Measurements from ENCODE around the gene ZNF587B. TPM values are rescaled to one million over a fixed set of nuclear protein-coding genes. Genes with fewer than 3 reads are reported as not detected.
"Not testable (repeated sequence)": the region's sequence is repeated elsewhere in the genome, so short reads cannot be mapped to it uniquely, and the experiment has no call there.

Gene ZNF587B
- 38.3 TPM for total RNA-seq

DNA sequence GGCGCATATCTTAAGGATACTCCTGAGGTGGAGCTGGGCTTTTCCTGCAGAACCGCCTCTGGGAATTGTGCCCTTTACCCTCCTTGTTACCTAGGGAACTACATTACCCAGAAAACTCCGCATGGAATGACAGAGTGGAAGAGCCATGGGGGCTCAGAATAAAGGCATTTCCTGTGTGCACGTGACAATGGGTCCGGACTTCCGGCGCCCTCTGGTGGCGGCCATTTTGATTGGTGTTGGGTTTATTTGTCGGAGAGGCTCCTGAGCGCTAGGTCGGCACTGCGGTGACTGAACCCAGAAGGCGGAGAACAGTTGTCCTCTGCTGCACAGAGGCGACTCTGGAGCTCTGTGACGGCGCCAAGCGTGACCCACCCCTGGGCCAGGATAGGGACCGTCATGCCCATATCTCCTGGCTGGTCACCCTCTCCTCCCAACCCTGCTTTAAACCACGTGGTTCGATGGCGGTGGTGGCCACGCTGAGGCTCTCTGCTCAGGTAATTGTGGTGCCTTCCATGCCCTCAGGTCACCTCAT, at the start of gene ZNF587B:
Gene ZNF587B (plus strand): TSS at position 229 of the 532 bp plus-strand sequence. CDS start 230 bp downstream, at position 459.
- DNase-seq (ENCODE audit: low spot score): no peak

DNA sequence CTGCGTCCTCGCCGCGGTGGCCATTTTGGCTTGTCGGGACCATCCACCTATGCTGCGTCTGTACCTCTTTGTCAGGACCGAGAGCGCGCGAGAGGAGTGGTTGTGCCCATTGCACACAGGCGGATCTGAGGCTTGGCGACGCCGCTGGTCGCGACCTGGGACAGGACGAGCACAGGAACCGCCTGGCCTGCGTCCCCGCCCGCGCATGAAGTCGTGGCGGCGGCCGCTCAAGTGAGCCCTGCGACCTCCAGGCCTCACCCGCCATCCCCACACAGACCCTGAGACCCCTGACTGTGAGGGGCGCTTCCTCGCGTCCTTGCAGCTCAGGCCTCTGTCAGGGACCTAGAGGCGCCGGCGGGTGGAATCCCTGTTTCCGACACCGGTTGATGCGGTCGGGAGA, 43.8 kb upstream of the ZNF587B start:
- DNase-seq (ENCODE audit: low spot score): no peak

DNA sequence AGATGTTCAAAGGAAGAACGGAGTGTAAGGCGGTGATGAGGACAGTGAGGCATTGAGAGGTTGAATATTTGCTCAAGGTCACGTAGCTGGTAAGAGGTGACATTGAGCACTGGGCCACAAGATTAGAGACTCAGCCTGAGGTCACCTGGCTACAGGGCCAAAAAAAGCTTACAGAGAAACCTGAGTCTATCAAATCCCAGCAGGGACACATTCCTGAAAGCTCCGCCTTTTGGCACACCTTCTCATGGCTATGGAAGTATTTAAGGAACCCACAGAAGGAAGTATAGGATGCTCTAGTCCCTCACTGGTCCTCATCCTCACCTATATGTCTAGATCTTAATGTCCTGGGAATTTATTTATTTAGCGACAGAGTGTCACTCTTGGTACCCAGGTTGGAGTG, 43.2 kb upstream of the ZNF587B start:
- DNase-seq (ENCODE audit: low spot score): no peak

DNA sequence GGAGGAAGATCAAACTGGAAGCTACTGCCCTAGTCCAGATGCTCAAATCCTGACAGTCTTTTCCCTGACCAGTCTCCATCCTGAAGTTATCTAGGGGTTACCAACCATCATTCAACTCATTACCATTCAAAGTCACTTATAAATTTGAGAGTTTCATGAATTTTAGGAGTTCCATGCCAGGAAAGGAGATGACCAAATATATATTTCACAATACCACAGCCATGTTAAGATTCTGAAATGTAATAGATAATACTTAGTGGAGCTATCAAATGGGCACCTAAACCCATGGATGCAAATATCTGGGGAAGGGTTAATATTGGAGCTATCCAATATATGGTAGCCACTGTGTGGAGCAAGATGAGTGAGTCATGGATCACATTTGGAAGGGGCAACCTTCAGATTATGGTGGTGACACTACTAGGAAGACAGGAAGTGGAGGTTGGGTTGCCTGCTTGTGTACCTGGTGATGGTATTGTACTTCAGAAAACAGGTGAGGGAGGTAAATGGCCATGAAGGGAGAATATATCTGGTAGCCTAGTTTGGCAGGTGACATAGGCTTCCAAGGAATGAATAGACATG, 41.9 kb upstream of the ZNF587B start:
- DNase-seq (ENCODE audit: low spot score): no peak

DNA sequence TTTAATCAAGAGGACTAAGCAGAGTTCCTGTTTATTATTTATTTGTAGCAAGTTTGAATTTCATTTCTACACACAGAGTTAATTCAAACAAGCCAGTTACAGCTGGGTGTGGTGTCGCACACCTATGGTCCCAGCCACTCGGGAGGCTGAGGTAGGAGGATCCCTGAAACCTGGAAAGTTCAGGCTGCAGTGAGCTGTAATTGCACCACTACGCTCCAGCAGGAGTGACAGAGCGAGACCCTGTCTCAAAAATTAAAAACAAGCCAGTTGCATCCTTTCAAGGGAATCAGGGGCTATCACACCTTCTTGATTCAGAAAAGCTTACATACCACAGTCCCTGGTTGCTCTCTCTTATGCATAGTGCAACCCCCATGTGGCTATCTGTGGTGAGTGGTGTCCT, 40.8 kb upstream of the ZNF587B start:
- no peak for DNase-seq (ENCODE audit: low spot score)

DNA sequence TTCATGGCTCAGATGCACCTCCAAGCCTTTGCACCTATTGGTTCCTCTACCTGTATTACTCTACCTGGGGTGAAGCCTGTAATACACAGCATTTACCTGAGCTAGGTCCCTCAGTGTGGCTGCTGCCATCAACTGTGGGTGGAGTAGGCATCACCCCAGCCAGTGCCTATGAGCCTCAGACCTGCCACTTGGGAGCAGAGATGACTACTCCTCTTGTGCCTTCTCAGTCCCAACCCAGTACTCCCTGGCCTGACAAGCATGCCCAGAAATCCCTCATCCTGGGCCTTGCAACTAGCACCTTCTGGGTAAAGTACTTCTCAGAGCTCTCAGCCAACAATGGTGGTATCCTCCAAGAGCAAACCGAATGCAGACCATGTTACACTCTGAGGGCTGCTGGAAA, 33.5 kb upstream of the ZNF587B start:
- DNase-seq (ENCODE audit: low spot score): not testable (repeated sequence)

DNA sequence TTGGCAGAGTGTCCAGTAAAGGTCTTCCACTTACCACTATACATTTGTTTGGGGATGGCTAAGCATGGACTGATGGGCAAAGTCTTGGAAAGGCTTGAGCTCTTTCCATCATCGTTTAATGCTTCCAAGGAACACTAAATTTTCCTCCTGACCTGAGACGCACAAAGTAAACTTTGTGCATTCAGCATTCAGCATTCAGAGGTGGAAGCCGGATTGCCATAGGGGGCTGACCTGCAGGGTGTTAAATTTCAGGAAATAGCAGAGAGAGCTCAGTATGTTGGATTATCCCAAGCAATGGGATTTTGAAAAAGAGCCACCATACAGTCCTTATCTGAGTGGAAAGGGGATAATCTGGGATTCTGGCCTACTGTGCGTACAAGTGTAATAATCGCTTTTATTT, 29.4 kb upstream of the ZNF587B start:
- no peak for DNase-seq (ENCODE audit: low spot score)

DNA sequence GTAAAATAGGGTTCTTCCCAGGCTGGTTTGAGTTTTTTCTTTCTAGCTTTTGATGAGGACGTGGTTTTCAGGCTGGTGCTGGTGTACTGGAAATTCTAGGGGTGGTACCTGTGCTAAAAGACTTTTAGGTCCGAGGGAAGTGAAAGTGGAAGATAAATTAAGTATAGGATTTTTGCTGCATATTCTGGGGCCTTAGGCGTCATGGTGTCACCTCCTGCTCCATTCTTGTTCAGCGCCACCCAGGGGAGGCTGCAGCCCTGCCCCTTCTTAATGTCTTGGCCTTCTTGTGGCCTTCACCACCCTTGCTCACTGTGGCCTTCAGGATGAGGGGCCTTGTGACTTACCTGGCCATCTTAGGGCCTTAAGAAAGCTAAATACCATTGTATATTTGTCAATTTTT, 27.8 kb upstream of the ZNF587B start:
- DNase-seq (ENCODE audit: low spot score): no peak

DNA sequence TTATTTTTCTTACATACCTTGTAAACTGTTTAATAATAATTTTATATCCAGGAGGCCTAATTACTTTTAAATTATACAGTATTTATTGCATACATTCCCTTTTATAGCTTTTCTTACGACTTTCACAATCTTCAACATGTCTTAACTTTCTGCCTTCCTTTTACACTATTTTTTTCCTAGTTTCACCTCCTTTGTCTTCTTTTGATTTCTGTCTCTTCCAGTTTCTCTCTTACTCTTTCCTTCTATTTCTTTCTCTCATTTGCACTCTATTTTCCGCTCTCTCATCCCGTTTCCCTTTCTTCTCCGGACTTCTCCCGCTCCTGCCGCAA, 26.9 kb upstream of the ZNF587B start:
- DNase-seq (ENCODE audit: low spot score): no peak

DNA sequence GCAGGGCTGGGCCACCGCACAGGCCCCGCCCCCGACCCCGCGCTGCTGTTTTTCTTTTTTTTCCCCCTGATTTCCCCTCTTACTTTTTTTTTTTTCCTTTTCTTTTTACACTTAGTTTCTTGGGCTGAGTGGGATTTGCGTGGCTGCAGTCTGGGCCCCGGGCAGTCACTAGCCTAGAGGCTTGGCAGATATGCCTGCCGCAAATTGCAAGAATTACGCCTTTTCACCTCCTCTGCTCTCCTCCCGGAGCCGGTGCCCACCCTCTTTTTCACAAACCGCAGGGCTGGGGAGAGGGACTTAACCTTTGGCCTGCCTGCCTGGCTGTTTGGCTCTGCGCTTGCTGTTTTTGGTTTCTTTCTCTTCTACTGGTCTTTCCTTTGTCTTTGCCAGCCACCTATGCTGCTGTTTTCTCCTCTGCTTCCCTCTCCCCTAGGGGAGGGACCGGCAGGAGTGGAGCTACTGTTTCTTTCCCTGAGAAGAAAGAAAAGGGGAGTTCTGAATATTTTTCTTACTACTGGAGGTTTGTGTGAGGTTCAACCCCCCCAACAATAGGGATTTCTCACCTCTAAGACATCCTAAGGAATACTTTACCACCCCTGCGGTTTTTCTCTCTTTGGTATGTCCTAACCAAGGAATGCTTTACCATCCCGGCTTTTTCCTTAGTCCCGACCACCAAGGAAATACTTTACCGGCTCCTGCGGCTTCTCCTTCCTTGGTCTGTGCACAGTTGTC, 26.3 kb upstream of the ZNF587B start:
- no peak for DNase-seq (ENCODE audit: low spot score)

DNA sequence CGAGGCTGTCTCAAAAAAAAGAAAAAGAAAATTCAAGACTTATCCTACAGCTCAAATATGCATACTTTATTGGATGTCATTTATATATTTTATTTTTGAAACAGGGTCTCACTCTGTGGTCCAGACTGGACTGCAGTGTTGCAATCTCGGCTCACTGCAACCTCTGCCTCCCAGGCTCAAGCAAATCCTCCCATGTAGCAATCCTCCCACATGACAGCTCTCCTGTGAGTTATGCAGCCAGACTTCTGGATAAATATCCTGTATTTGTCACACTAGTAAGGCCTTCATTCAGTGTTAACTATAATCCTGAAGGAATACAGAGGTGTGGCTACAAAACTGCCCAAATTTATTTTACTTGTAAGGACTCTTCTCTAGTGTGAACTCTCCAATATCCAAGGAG, 22.6 kb upstream of the ZNF587B start:
- no peak for DNase-seq (ENCODE audit: low spot score)

DNA sequence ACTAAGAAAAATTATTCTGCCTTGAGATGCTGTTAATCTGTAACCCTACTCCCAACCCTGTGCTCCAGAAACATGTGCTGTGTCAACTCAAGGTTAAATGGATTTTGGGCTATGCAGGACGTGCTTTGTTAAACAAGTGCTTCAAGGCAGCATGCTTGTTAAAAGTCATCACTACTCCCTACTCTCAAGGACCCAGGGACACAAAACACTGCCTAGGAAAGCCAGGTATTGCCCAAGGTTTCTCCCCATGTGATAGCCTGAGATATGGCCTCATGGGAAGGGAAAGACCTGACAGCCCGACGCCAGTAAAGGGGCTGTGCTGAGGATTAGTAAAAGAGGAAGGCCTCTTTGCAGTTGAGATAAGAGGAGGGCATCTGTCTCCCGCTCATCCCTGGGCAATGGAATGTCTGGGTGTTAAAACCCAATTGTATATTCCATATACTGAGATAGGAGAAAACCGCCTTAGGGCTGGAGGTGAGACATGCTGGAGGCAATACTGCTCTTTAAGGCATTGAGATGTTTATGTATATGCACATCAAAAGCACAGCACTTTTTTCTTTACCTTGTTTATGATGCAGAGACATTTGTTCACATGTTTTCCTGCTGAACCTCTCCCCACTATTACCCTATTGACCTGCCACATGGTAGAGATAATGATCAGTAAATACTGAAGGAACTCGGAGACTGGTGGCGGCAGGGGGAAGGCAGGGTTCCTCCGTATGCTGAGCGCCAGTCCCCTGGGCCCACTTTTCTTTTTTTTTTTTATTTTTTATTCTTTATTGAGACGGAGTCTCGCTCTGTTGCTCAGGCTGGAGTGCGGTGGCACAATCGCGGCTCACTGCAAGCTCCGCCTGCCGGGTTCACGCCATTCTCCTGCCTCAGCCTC, 19.4 kb upstream of the ZNF587B start:
- DNase-seq (ENCODE audit: low spot score): not testable (repeated sequence)

DNA sequence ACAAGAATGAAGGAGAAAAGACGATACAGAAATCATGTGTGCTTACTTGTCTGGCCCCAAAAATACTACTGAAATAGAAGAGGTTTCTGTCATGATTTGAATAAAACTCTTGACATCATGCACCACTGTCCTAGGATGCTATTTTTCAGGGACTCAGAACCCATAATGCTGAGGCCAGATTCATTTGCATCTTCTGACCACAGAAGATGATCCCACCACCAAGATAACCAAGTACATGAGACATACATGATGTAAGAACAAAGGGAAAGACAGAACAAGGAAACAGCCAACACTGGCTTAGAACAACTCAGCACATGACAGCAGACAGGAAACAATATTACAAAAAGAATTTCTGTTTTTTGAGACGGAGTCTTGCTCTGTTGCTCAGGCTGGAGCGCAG, 17.9 kb upstream of the ZNF587B start:
- no peak for DNase-seq (ENCODE audit: low spot score)

DNA sequence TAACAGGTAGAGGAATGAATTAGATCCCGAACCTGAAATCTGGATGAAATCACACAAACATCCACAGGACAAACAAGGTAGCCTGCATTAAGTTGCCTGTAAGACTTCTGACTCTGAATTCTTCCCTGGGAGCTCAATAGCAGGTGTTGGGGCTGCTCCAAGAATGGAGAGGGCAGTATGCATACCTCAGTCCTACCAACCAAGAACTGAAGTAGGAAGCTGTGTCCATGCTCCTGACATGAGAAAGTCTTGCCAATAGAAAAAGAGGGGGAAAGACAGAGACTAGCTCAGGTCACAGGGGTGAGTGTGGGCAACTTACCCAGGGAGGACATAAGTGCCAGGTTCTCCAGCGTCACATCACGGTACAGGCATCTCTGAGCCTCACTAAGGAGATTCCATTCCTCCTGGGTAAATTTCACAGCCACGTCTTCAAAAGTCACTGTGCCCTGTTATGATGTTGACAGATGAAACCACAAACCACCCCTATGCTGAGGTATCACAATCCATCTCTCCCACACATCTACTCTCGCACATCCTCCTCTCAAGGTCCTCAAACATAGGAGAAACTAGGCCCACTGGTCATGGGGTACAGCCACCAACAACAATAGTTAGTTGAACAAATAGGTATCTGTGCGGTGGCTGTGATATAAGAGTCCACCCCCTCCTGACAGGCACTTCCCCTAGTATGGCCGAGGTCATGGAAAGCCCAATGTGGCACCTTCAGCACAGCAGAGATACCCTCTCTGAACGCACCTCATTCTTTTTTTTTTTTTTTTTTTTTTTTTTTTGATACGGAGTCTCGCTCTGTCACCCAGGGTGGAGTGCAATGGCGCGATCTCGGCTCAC, 16.9 kb upstream of the ZNF587B start:
- not testable (repeated sequence) for DNase-seq (ENCODE audit: low spot score)

DNA sequence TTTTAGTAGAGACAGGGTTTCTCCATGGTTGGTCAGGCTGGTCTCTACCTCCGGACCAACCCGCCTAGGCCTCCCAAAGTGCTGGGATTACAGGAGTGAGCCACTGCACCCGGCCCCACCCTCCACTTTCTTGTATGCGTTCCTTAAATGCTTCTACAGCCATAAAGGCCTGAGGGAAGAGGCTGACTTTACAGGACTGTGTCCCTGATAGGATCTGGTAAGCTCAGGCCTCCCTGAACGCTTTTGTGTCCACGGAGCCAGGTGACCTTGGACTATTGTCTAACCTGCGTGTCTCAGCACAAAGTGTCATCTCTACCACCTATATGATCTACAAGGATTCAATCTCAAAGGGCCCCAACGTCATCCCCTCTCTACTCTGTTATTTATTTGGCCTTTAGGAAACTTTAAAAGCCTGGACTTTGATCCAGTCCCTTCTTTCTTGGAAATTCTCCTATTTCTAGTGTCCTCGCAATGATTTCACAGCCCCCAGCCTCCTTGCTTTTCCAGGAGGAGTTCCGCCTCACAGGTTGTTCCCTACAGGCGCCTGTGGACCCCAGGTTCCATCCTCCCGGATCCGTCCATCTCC, 16.1 kb upstream of the ZNF587B start:
- no peak for DNase-seq (ENCODE audit: low spot score)

DNA sequence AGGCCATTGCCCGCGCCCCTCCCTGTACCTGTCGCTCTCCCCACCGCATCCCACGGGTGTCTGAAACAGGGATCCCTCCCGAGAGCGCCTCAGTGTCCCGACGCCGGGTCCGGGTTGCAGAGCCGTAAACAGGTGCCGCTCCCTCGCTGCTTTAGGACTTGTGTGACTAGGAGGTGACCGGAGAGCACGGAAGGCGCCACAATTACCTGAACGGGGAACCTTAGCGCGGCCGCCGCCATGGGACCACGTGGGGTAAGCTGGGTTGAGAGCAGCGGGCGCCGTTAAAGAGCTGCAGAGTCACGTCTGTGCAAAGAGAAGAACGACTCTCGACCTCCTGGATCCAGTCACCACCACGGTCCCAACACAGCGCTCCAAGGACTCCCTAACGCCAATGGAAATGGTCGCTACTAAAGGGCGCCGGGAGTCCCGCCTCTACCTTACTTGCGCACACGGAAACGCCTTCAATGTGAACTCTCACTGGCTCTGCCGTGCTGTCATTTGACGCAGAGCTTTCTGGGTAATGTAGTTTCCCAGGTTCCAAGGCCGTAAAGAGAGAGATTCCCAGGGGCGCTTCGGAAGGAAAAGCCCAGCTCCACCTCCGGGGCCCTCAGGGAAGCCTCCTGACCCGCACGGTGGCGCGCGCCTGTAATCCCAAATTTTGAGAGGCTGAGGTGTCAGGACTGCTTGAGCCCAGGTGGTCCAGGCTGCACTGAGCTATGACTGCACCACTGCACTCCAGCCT, 15.4 kb upstream of the ZNF587B start, which contains the start of gene ZNF552:
Gene ZNF552 (minus strand): TSS at position 409 of the 742 bp plus-strand sequence. CDS start 170 bp downstream, at position 239.
- DNase-seq (ENCODE audit: low spot score): peak; percentile 88

DNA sequence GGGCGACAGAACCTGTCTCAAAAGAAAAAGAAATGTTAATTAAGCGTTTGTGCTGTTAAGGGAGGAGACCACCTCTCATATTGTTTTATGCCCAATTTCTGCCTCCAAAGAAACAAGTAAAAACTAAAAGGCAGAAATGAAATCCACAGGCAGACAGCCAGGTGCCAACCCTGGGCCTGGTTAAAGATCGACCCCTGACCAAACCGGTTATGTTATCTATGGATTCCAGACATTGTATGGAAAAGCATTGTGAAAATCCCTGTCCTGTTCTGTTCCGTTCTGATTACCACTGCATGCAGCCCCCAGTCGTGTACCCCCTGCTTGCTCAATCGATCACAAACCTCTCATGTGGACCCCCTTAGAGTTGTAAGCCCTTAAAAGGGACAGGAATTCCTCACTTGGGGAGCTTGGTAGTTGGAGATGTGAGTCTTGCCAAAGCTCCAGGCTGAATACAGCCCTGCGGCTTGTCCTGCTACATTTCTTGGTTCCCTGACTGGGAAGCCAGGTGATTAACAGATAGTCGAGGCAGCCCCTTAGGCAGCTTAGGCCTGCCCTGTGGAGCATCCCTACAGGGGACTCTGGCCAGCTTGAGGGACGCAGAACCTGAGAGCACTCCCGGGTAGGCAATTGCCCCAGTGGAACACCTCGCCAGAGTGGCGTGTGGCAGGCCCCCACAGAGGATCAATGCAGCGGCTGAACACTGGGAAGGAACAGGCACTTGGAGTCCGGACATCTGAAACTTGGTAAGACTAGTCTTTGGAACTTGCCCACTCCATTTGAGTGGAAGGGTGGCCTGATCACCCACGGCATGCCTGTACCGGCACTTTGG, 14.6 kb upstream of the ZNF587B start:
- DNase-seq (ENCODE audit: low spot score): no peak

DNA sequence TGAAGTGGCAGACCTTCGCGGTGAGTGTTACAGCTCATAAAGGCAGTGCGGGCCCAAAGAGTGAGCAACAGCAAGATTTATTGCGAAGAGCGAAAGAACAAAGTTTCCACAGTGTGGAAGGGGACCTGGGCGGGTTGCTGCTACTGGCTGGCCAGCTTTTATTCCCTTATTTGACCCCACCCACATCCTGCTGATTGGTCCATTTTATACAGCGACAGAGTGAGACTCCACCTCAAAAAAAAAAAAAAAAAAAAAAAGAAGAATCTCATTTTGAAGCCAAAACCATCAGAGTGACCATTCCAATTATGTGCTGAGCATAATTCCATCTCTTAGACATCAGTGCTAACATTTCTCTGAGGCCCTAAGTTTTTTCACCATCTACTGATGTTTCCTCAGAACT, 13.4 kb upstream of the ZNF587B start:
- DNase-seq (ENCODE audit: low spot score): no peak

DNA sequence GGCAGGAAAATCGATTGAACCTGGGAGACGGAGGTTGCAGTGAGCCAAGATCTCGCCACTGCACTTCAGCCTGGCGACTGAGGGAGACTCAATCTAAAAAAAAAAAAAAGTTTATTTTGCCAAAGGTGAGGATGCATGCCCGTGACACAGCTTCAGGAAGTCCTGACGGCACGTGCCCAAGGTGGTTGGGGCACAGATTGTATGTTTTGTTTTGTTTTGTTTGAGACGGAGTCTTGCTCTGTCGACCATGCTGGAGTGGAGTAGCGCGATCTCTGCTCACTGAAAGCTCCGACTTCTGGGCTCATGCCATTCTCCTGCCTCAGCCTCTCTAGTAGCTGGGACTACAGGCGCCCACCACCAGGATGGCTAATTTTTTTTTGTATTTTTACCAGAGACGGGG, 12.1 kb upstream of the ZNF587B start:
- DNase-seq (ENCODE audit: low spot score): no peak

DNA sequence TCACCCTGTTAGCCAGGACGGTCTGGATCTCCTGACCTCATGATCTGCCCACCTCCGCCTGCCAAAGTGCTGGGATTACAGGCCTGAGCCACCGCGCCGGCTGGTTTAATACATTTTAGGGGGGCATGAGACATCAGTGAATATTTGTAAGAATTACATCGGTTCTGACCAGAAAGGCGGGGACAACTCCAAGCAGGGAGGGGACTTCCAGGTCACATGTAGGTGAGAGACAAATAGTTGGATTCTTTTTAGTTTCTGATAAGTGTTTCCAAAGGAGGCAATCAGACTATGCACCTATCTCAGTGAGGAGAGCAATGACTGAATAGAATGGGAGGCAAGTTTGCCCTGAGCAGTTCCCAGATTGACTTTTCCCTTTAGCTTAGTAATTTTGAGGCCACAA, 11.7 kb upstream of the ZNF587B start:
- no peak for DNase-seq (ENCODE audit: low spot score)

Measured in ureter (tissue), 1 donor.